ENCODE data around the gene UNC45A. TPM values are rescaled to one million over a fixed set of nuclear protein-coding genes. Genes with fewer than 3 reads are reported as not detected.
A peak's percentile ranks its signal among the peaks of the same experiment; 100 is the strongest.

UNC45A gene
- total and polyA plus RNA-seq, 5 experiments from 2014 or later = 53.4 to 73.7 (median 57.9) TPM

GRCh38 chr15:90953947-90954711 is 19.0 kb downstream of the UNC45A start:
- peak overlapping the region; percentile 82 to 90 (median 88) for H3K4me3 Mint-ChIP-seq
- no peaks in the 10 kb centered on the region for H3K27me3 Mint-ChIP-seq
- H3K36me3 Mint-ChIP-seq = peaks cover 0 to 33% (median 0%) of the 10 kb centered on the region in 3 donors
- no peak for DNase-seq
- ATAC-seq = no peak
- H3K27ac Mint-ChIP-seq = peak overlapping the region; percentile 68 to 97 (median 93)
- POLR2A ChIA-PET = interaction anchor here (1.0 to 4.4 kb wide), 6 partner anchors 10 to 538 kb away, joined by 3 to 56 read pairs (median 4); partner anchors contain the start of genes HDDC3, MAN2A2, UNC45A and VPS33B
- no peaks in the 10 kb centered on the region for H3K9me3 Mint-ChIP-seq
- peaks cover 4 to 23% (median 12%) of the 10 kb centered on the region in 4 donors for H3K4me1 Mint-ChIP-seq

- peaks cover 0 to 26% (median 0%) of the 10 kb centered on the region in 3 donors for H3K36me3 Mint-ChIP-seq
- H3K27ac Mint-ChIP-seq = peak within 1 kb of the TSS; percentile 68 to 97 (median 93)
- no peaks in the 10 kb centered on the region for H3K9me3 Mint-ChIP-seq
- H3K4me3 Mint-ChIP-seq = peak within 1 kb of the TSS; percentile 82 to 90 (median 88)
- ATAC-seq (peak; percentile 97 to 98), DNase-seq (peak; percentile 75 to 94 (median 82))
- H3K4me1 Mint-ChIP-seq = peaks cover 4 to 23% (median 12%) of the 10 kb centered on the region in 4 donors
- no peaks in the 10 kb centered on the region for H3K27me3 Mint-ChIP-seq
- POLR2A ChIA-PET = interaction anchor here (0.6 to 4.4 kb wide), 9 partner anchors 11 to 1783 kb away, joined by 3 to 56 read pairs (median 3); partner anchors contain the start of genes HDDC3, MAN2A2, UNC45A and VPS33B
Measured at GRCh38 chr15:90954712-90955623, 19.9 kb downstream of the UNC45A start, which contains the start of gene RCCD1. RCCD1 (plus strand) TSS chr15:90954884; CDS start chr15:90956735, 1,851 bp downstream.

GRCh38 chr15:90955624-90956273 is 20.7 kb downstream of the UNC45A start:
- Mint-ChIP-seq H3K36me3 (peaks cover 0 to 21% (median 0%) of the 10 kb centered on the region in 3 donors), H3K9me3 (no peaks in the 10 kb centered on the region), H3K27me3 (no peaks in the 10 kb centered on the region), H3K4me3 (peak overlapping the region; percentile 67 to 90 (median 82)), H3K4me1 (peaks cover 4 to 23% (median 12%) of the 10 kb centered on the region in 4 donors), H3K27ac (peak overlapping the region in 7 of 10 donors; percentile 20 to 97 (median 51))
- DNase-seq = no peak
- POLR2A ChIA-PET = interaction anchor here (0.6 to 4.4 kb wide), 3 partner anchors 22 to 66 kb away, joined by 4 to 56 read pairs (median 6); partner anchors contain the start of genes HDDC3, UNC45A and VPS33B
- ATAC-seq = no peak

- Mint-ChIP-seq H3K27me3 (no peaks in the 10 kb centered on the region), H3K4me3 (peak overlapping the region; percentile 66 to 90 (median 72)), H3K9me3 (no peaks in the 10 kb centered on the region), H3K27ac (peak overlapping the region in 5 of 10 donors; percentile 20 to 97 (median 41)), H3K36me3 (peaks cover 0 to 21% (median 0%) of the 10 kb centered on the region in 3 donors), H3K4me1 (peaks cover 4 to 23% (median 12%) of the 10 kb centered on the region in 4 donors)
- POLR2A ChIA-PET = interaction anchor here (0.6 to 4.4 kb wide), 4 partner anchors 23 to 93 kb away, joined by 3 to 56 read pairs (median 5); partner anchors contain the start of genes HDDC3 and UNC45A
- DNase-seq = peak in 9 of 10 donors; percentile 31 to 80 (median 46)
- no peak for ATAC-seq
Measured at GRCh38 chr15:90956274-90957030, 21.4 kb downstream of the UNC45A start.

GRCh38 chr15:90957031-90957790 is 22.1 kb downstream of the UNC45A start:
- POLR2A ChIA-PET = interaction anchor here (0.7 to 4.4 kb wide), 4 partner anchors 18 to 93 kb away, joined by 3 to 56 read pairs (median 4); partner anchors contain the start of genes HDDC3 and UNC45A
- ATAC-seq = no peak
- Mint-ChIP-seq H3K4me3 (peak overlapping the region in 9 of 10 donors; percentile 52 to 90 (median 57)), H3K4me1 (peaks cover 4 to 23% (median 12%) of the 10 kb centered on the region in 4 donors), H3K27ac (peak overlapping the region in 5 of 10 donors; percentile 43 to 67 (median 63)), H3K9me3 (no peaks in the 10 kb centered on the region), H3K27me3 (no peaks in the 10 kb centered on the region), H3K36me3 (peaks cover 0 to 22% (median 0%) of the 10 kb centered on the region in 3 donors)
- DNase-seq = no peak

GRCh38 chr15:90957791-90958190 is 22.7 kb downstream of the UNC45A start:
- H3K27ac Mint-ChIP-seq = peak overlapping the region in 5 of 10 donors; percentile 43 to 67 (median 63)
- DNase-seq (no peak), ATAC-seq (no peak)
- no peaks in the 10 kb centered on the region for H3K9me3 Mint-ChIP-seq
- POLR2A ChIA-PET = interaction anchor here (0.7 kb wide), 1 partner anchor 18 kb away, joined by 3 read pairs; no protein-coding TSS in a partner anchor
- peaks cover 0 to 22% (median 0%) of the 10 kb centered on the region in 3 donors for H3K36me3 Mint-ChIP-seq
- H3K4me1 Mint-ChIP-seq = peaks cover 4 to 23% (median 12%) of the 10 kb centered on the region in 4 donors
- H3K4me3 Mint-ChIP-seq = peak overlapping the region in 9 of 10 donors; percentile 43 to 70 (median 57)
- H3K27me3 Mint-ChIP-seq = no peaks in the 10 kb centered on the region

- H3K4me3 Mint-ChIP-seq = no peak overlapping the region
- H3K27me3 Mint-ChIP-seq = no peaks in the 10 kb centered on the region
- ATAC-seq (no peak), DNase-seq (no peak)
- peaks cover 1 to 20% (median 10%) of the 10 kb centered on the region in 4 donors for H3K4me1 Mint-ChIP-seq
- H3K36me3 Mint-ChIP-seq = peaks cover 0 to 29% (median 5%) of the 10 kb centered on the region in 3 donors
- peak overlapping the region in 2 of 10 donors; percentile 8 to 50 for H3K27ac Mint-ChIP-seq
- POLR2A ChIA-PET = interaction anchor here (0.7 kb wide), 1 partner anchor 400 kb away, joined by 3 read pairs; no protein-coding TSS in a partner anchor
- H3K9me3 Mint-ChIP-seq = no peaks in the 10 kb centered on the region
Measured at GRCh38 chr15:90959028-90959595, 24.0 kb downstream of the UNC45A start.

- Mint-ChIP-seq H3K4me3 (no peak overlapping the region), H3K27ac (peak overlapping the region in 2 of 10 donors; percentile 29 to 50), H3K4me1 (peaks cover 0 to 15% (median 8%) of the 10 kb centered on the region in 4 donors), H3K27me3 (no peaks in the 10 kb centered on the region), H3K9me3 (no peaks in the 10 kb centered on the region), H3K36me3 (peaks cover 0 to 31% (median 5%) of the 10 kb centered on the region in 3 donors)
- ATAC-seq (no peak), DNase-seq (no peak)
- POLR2A ChIA-PET = no interaction called here
Measured at GRCh38 chr15:90959894-90960293, 24.8 kb downstream of the UNC45A start.

- ATAC-seq = no peak
- H3K9me3 Mint-ChIP-seq = no peaks in the 10 kb centered on the region
- peaks cover 0 to 15% (median 8%) of the 10 kb centered on the region in 4 donors for H3K4me1 Mint-ChIP-seq
- no peaks in the 10 kb centered on the region for H3K27me3 Mint-ChIP-seq
- DNase-seq = no peak
- POLR2A ChIA-PET = no interaction called here
- peak overlapping the region in 1 of 10 donors; percentile 38 for H3K27ac Mint-ChIP-seq
- no peak overlapping the region for H3K4me3 Mint-ChIP-seq
- peaks cover 0 to 36% (median 5%) of the 10 kb centered on the region in 3 donors for H3K36me3 Mint-ChIP-seq
Measured at GRCh38 chr15:90960298-90961091, 25.4 kb downstream of the UNC45A start.
